NCI-H526 treated with DMSO at 0.1 percent for 48 hours (cell line): ENCODE measurements around the gene CNN3.

Experiments
- DNase-seq: peaks from one replicate; lab custom pipeline; 2025; lab: John Stamatoyannopoulos, UW

Gene CNN3

GRCh38 chr1:94922761-94923331 lies 4.1 kb downstream of the CNN3 start:
- DNase-seq, result no peak

- no peak for DNase-seq
Observed at GRCh38 chr1:94921977-94922376, 4.9 kb downstream of the CNN3 start.

- DNase-seq, result no peak
Observed at GRCh38 chr1:94920061-94920460, 6.8 kb downstream of the CNN3 start.

GRCh38 chr1:94919241-94920030 lies 7.5 kb downstream of the CNN3 start:
- DNase-seq, result no peak

- no peak for DNase-seq
Observed at GRCh38 chr1:94917251-94917650, 9.7 kb downstream of the CNN3 start.

GRCh38 chr1:94912263-94913184 lies 14.4 kb downstream of the CNN3 start:
- no peak for DNase-seq

GRCh38 chr1:94909486-94909885 lies 17.4 kb downstream of the CNN3 start:
- no peak for DNase-seq

- no peak for DNase-seq
Observed at GRCh38 chr1:94908965-94909364, 17.9 kb downstream of the CNN3 start.

- no peak for DNase-seq
Observed at GRCh38 chr1:94908190-94908589, 18.7 kb downstream of the CNN3 start.

- DNase-seq, result no peak
Observed at GRCh38 chr1:94907136-94907535, 19.8 kb downstream of the CNN3 start.

GRCh38 chr1:94906382-94906781 lies 20.5 kb downstream of the CNN3 start:
- no peak for DNase-seq

- no peak for DNase-seq
Observed at GRCh38 chr1:94905207-94905606, 21.7 kb downstream of the CNN3 start.

GRCh38 chr1:94903280-94904009 lies 23.5 kb downstream of the CNN3 start:
- DNase-seq, result no peak

- DNase-seq, result no peak
Observed at GRCh38 chr1:94901841-94902240, 25.1 kb downstream of the CNN3 start.

- DNase-seq, result no peak
Observed at GRCh38 chr1:94899756-94900155, 27.2 kb downstream of the CNN3 start.

- DNase-seq, result no peak
Observed at GRCh38 chr1:94898491-94899385, 28.2 kb downstream of the CNN3 start.

- no peak for DNase-seq
Observed at GRCh38 chr1:94895518-94895917, 31.4 kb downstream of the CNN3 start.

- DNase-seq, result no peak
Observed at GRCh38 chr1:94894630-94895029, 32.3 kb downstream of the CNN3 start.

GRCh38 chr1:94892604-94893254 lies 34.2 kb downstream of the CNN3 start:
- peak; percentile 78 for DNase-seq

- no peak for DNase-seq
Observed at GRCh38 chr1:94888201-94888600, 38.7 kb downstream of the CNN3 start.
